Kidney tubule cell (primary cell): ENCODE results near the gene ARF3.

Source experiments
- DNase-seq: peaks from one replicate; pipeline ENCODE4 v3.0.0-alpha.2; 2018; ENCODE audit warnings: low spot score

ARF3 gene

DNA sequence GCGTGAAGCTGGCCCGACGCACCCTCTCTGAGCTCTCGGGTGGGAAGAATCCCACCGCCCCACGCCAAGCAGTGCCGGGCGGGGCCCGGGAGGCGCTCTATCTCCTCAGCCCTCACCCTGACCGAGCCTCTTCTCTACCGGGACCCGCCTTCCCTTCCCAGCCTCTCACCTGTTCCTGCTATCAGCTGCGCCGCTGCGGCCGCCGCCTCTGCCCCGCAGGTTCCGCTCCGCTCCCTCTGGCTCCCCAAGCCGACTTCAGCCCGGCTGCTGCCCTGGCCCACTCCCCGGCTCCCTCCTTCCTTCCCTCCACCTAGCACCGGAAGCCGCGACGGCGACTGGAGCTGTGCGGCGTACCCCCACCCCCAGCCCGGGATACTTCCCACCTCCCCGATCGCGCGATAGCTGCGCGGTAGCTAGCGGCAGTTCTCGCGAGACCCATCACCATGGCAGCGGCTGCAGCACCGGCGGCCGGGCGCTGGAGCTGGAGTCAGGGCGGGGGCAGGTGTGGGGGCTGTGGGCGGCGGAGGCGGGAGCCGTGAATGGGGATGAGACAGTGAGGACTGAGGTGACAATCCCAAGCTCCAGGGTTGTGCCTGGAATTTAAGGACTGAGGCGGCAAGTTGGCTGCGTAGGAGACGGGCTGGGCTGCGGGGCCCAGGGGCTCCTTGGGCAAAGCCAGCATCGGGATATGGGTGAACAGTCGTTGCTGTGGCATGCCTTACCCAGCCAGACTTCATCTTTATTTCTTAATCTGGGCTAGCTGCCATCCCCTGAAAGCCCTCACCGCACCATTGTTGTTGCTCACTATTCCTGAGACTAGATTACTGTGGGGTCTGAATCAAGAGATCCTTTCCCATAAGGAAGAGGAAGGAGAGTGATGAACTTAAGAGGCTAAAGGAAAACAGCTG, at the start of gene ARF3:
ARF3 (minus strand) TSS at position 347 of the 908 bp plus-strand sequence. CDS start 16,392 bp downstream, outside the sequence.
- DNase-seq: peak; percentile 95

DNA sequence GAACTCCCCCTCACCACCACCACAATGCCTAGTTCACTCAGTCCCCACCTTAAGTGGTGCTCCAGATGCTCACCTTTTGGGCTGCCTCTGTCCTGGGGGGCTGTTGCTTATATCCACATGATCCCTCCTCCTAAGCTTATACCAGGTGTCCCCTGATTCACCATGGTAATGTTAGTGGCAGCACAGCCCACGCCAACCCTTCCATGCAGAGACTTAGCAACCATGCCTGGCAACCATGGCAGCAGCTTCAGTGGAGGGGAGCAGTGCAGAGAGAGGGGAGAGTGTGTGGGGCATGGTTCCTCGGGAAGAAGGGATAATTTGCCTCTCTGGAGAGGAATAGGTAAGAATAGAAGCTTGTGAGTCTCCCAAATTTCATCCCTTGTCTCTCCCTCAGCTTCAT, 43.1 kb upstream of the ARF3 start:
- DNase-seq: no peak

- DNase-seq: no peak
These were observed 42.3 kb upstream of the ARF3 start, which contains the start of gene DDN for GRCh38 chr12:48999371-49000131. DDN (minus strand) TSS chr12:48999375; CDS start chr12:48999287, 88 bp downstream.

DNA sequence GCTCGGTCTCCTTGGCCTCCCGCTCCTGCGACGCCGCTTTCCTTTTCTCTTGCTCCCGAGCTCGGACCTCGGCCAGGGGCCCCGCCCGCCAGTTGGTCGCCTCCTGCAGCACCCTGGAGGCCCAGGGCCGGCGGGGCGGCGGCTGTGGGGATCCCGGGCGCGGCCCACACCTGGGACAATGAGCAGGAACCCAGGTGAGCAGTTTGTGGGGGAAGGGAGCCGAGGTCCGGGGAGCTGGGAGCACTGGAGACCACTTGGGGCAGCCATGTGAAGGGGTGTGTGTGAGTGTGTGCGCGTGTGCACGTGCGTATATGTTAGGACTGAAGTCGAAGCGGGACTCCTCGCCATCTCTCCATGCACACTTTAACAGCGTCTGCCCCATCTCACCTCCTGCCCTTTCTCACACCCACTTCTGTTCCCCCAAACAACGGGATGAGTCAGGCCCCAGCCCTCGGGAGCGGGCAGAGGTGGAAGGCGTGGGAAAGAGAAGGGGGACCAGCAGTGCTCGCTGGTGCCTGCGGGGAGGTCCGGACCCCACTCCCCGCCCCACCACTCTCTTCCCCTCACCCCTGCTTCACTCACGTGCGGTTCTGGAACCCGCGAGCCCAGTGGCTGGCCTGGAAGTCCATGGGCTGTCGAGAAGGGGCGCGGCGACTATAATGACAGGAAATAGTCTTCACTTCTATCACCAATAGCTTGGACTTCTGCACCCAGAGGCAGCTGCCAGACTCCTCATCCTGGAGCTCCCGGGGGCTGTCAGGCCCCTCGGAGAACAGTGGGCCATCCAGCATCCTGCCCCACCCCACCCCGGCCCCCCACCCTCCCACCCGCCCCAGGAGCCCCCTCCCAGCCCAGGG, 41.4 kb upstream of the ARF3 start:
- DNase-seq: no peak

DNA sequence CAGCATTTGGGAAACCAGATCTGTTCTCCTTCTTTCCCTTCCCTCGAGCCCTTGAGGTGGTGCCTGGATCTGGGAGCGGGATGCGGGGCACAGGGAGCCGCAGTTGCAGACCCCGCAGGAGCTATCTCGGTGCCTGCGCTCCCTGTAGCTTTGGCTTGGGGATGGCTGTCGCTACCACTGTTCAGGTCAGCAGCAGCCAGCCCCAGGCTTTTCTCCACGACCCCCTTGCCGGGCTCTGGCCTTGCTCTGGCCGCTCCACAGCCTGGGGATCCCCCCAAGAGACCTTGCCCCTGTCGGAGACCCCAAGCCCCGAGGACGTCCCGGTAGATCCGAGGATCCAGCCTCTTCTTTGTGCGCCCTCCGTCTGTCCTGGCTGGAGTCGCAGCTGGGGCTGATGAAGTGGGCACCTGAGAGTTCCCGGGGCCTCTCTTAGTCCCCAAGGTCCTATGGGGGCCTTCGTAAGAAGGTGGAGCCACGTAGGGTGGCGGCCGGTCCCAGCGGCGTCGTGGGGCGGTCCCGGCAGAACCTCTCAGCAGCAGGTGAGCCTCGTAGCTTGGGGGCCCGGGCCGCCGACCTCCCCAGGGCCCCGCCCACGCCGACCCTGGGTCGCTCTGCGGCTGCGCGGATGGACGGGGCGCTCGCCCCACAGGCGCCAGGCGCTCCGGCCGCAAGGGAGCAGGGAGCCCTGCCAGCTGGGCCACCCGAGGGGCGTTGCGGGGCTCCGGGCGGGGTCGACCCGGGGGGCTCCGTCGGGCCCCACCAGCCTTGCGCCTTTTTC, 40.6 kb upstream of the ARF3 start:
- no peak for DNase-seq

- DNase-seq: peak; percentile 67
These were observed 39.8 kb upstream of the ARF3 start for GRCh38 chr12:48996794-48997718.

DNA sequence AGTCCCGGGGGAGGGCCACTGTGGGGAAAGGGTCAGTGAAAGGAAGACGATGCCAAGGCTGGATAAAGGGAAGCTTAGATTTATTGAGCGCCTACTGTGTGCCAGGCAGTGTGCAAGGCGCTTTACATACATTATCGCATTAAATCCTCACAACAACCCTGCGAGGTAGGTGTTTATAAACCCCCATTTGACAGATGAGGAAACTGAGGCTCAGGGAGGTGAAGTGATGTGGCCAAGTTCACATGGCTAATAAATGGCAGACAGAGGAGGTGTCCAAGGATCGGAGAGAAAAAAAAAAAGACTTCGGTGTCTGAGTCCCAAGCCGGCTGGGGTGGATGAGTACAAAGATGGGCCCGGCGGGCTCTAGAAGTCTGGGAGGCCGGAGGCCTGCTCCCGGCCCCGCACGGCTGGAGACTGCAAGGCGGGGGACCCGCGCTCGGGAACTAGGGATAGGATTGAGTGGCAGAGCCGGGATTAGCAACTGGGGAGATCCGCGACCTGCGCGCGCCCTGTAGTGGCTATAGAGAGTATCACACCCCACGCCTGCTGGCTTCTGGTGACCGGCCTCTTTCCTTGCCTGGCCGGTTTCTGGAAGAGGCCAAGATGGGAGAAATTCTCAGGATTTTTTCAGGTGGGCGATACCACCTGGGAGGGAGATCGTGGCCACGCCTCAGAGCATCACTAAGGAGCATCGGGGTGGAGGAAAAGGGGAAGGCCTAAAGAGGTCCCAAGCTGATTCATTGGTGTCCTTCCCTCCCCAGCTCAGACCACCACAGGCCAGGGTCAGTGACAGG, 38.0 kb upstream of the ARF3 start:
- peak; percentile 80 for DNase-seq

- DNase-seq: no peak
These were observed 37.2 kb upstream of the ARF3 start for GRCh38 chr12:48994224-48995085.

DNA sequence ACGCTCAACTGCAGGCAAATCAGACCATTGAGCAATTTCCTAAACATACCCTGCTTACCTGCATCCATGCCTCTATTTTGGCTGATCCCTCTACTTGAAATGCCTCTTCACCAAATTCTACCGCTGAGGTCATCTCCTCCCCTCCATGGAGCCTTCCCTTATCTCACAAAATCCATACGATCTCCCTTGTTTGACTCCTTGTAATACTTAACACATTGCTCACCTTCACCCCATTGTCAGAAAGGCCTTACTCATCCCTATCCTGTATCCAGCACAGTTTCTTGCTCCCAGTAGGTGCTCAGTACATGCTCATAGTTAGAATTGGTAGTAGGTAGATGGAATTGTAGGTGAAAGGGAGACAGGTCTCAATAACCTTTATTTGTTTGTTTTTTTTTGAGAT, 36.5 kb upstream of the ARF3 start:
- DNase-seq: no peak

GRCh38 chr12:48991247-48992050, 34.2 kb upstream of the ARF3 start:
- no peak for DNase-seq

- no peak for DNase-seq
These were observed 33.3 kb upstream of the ARF3 start for GRCh38 chr12:48990552-48990951.

DNA sequence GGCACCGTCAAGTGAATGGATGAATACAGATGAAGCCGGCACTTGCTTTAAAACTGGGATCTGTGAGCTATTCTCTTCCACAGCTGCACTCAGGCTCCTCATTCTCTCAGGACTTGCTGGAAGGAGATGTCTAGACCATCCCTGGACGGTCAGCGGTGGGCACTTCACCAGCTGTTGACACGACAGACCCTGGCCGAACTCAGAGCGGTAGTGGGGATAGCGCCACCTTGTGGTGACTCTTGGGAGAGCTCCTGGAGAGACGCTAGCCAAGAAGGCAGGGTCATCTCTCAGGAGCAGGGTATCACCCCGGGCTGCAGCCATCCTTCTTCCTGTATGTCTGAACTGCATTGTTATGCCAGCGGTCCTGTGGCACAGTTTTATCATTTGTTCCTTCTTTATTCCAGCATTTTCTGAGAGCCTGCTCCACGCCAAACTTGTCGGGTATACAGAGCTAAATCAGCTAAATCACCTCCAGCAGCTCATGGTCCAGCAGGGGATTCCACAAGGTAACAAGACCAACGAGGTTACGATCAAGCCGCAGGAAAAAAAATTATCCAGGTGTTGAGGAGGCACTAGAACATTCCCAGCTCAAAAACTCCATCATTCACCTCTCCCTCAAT, 30.9 kb upstream of the ARF3 start:
- peak; percentile 51 for DNase-seq

DNA sequence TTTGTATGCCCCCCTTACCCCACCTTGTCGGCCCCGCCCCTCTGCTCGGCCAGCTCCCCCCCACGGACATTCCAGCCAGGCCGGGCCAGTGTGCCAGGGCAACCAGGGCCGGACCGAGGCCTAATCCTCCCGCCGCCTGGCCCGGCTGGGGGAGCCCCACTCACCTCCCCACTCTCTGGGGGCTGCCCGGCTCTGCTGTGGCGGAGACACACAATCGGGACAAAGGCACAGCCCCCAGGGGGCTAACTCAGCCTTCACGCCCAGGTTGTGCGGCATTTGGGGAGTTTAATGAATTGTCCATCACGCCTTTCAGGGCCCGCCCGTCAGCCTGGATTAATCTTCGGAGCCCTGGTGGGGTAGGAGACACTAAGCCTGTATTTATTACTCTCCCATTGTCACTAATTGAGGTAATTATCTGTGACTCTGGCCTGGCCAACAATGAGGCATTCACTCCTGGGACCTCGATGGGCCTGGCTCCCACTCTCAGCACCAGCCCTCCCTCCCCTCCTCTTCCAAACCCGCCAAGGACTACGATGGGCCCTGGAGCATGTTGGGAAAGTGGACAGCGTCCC, 29.5 kb upstream of the ARF3 start:
- no peak for DNase-seq

DNA sequence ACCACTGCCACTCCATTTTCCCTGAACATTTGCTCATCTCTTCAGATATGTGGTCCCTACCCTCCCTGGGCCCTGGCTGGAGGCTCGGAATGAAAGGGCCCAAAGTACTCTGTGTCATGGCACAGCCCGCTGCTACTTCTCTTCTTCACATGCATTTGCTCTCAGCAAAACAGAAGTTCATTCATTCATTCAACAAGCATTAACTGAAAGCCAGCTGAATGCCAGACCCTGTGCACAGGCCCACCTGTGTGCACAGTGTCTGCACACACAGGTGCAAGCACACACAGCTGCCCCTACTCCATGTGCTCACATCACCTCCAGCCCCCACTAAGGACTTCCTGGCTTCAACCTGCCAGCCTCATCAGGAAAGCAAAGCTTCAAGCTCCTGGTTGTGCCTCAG, 28.6 kb upstream of the ARF3 start:
- no peak for DNase-seq

DNA sequence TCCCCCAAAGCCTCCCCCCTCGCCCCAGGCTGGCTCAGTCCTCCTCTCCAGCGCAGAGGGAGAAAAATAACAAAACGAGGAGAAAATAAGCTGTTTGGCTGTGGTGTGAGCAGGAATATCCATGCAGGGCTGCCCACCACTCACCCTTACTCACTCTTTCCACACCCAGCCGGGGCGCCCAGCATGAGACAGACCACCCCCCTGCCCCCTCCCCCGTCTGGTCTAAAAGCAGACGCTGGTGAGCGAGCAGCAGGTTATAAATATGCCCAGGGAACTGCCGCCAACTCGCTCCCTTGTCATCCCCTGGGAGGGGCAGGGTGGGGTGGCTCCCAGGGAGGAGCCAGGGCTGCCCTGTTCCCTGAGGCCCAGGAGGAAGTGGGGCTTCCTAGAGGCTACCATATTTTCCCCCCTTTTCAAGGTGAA, 28.2 kb upstream of the ARF3 start:
- no peak for DNase-seq

GRCh38 chr12:48982397-48983080, 25.3 kb upstream of the ARF3 start:
- DNase-seq: no peak
